ENCODE results near the gene FAM187B.
A peak's percentile ranks its signal among the peaks of the same experiment; 100 is the strongest.
"Not testable (repeated sequence)": the region's sequence is repeated elsewhere in the genome, so short reads cannot be mapped to it uniquely, and the experiment has no call there.

FAM187B gene

GRCh38 chr19:35223084-35223790 lies 5.3 kb downstream of the FAM187B start:
- TF ChIP-seq Cebpa-rat (IDR thresholded peaks at IDR 0.05): no peak
- Histone ChIP-seq H4K20me1 (no peaks in the 10 kb centered on the region), H3K4me1 (peaks cover 47% of the 10 kb centered on the region), H3K4me2 (peak overlapping the region; percentile 52; the same call in 1 of the 2 replicates), H3K9me3 (peaks cover 17% of the 10 kb centered on the region; the same call in 1 of the 2 replicates), H3K27me3 (no peaks in the 10 kb centered on the region), H3K4me3 (no peak overlapping the region), H3K36me3 (no peaks in the 10 kb centered on the region), H3K27ac (peak overlapping the region; percentile 54; the same call in 1 of the 2 replicates), H3K9ac (no peak overlapping the region)

GRCh38 chr19:35222373-35223015 lies 6.0 kb downstream of the FAM187B start:
- H3K27me3 ChIP-seq: no peaks in the 10 kb centered on the region
- peaks cover 49% of the 10 kb centered on the region for H3K4me1 ChIP-seq
- H4K20me1 ChIP-seq: no peaks in the 10 kb centered on the region
- no peak overlapping the region for H3K4me3 ChIP-seq
- H3K27ac ChIP-seq: peak overlapping the region; percentile 54; the same call in 1 of the 2 replicates
- H3K9ac ChIP-seq: no peak overlapping the region
- peak overlapping the region; percentile 52 for H3K4me2 ChIP-seq
- peaks cover 20% of the 10 kb centered on the region; the same call in 1 of the 2 replicates for H3K9me3 ChIP-seq
- no peaks in the 10 kb centered on the region for H3K36me3 ChIP-seq
- TF ChIP-seq Cebpa-rat (IDR thresholded peaks at IDR 0.05): no peak

GRCh38 chr19:35220973-35221590 lies 7.5 kb downstream of the FAM187B start:
- not testable (repeated sequence) for H3K27ac ChIP-seq, H3K9ac ChIP-seq, H4K20me1 ChIP-seq, H3K27me3 ChIP-seq, H3K36me3 ChIP-seq, H3K4me2 ChIP-seq, H3K4me3 ChIP-seq
- peaks cover 61% of the 10 kb centered on the region for H3K4me1 ChIP-seq
- H3K9me3 ChIP-seq: peaks cover 24% of the 10 kb centered on the region

- Histone ChIP-seq H3K36me3 (no peaks in the 10 kb centered on the region), H3K27ac (no peak overlapping the region), H3K4me2 (no peak overlapping the region), H3K9me3 (peaks cover 24% of the 10 kb centered on the region), H4K20me1 (no peaks in the 10 kb centered on the region), H3K4me1 (peaks cover 61% of the 10 kb centered on the region), H3K9ac (no peak overlapping the region), H3K27me3 (no peaks in the 10 kb centered on the region), H3K4me3 (no peak overlapping the region)
- no peak for TF ChIP-seq Cebpa-rat (IDR thresholded peaks at IDR 0.05)
These were observed 8.1 kb downstream of the FAM187B start for GRCh38 chr19:35220315-35220921.

GRCh38 chr19:35219008-35219407 lies 9.5 kb downstream of the FAM187B start:
- peaks cover 61% of the 10 kb centered on the region for H3K4me1 ChIP-seq
- H3K9ac ChIP-seq: no peak overlapping the region
- no peak for TF ChIP-seq Cebpa-rat (IDR thresholded peaks at IDR 0.05)
- H3K27ac ChIP-seq: no peak overlapping the region
- H3K27me3 ChIP-seq: no peaks in the 10 kb centered on the region
- no peak overlapping the region for H3K4me2 ChIP-seq
- peaks cover 24% of the 10 kb centered on the region for H3K9me3 ChIP-seq
- no peaks in the 10 kb centered on the region for H4K20me1 ChIP-seq
- no peaks in the 10 kb centered on the region for H3K36me3 ChIP-seq
- H3K4me3 ChIP-seq: no peak overlapping the region

- TF ChIP-seq Cebpa-rat (IDR thresholded peaks at IDR 0.05): no peak
- H3K4me2 ChIP-seq: no peak overlapping the region
These were observed 10.9 kb downstream of the FAM187B start for GRCh38 chr19:35217649-35217990.

GRCh38 chr19:35216833-35217648 lies 11.5 kb downstream of the FAM187B start:
- Histone ChIP-seq H3K4me2 (0 out of 2 replicates have a peak overlapping the region, but pooled peaks have one; percentile 12), H3K36me3 (no peaks in the 10 kb centered on the region), H3K27me3 (no peaks in the 10 kb centered on the region), H3K27ac (peak overlapping the region; percentile 19; the same call in 1 of the 2 replicates), H3K4me3 (no peak overlapping the region), H3K9me3 (peaks cover 13% of the 10 kb centered on the region), H3K4me1 (peaks cover 61% of the 10 kb centered on the region), H3K9ac (no peak overlapping the region), H4K20me1 (no peaks in the 10 kb centered on the region)
- no peak for TF ChIP-seq Cebpa-rat (IDR thresholded peaks at IDR 0.05)

More at GRCh38 chr19:35217649-35217990, 10.9 kb downstream of the FAM187B start:
- no peaks in the 10 kb centered on the region for H3K27me3 ChIP-seq
- no peaks in the 10 kb centered on the region for H3K36me3 ChIP-seq
- peaks cover 61% of the 10 kb centered on the region for H3K4me1 ChIP-seq
- peaks cover 15% of the 10 kb centered on the region for H3K9me3 ChIP-seq
- H3K4me3 ChIP-seq: no peak overlapping the region
- no peak overlapping the region for H3K9ac ChIP-seq
- no peak overlapping the region for H3K27ac ChIP-seq
- no peaks in the 10 kb centered on the region for H4K20me1 ChIP-seq

GRCh38 chr19:35216016-35216832 lies 12.3 kb downstream of the FAM187B start:
- peaks cover 65% of the 10 kb centered on the region for H3K4me1 ChIP-seq

More at GRCh38 chr19:35216016-35216832, 12.3 kb downstream of the FAM187B start:
- no peaks in the 10 kb centered on the region for H4K20me1 ChIP-seq
- H3K36me3 ChIP-seq: no peaks in the 10 kb centered on the region
- no peak for TF ChIP-seq Cebpa-rat (IDR thresholded peaks at IDR 0.05)
- H3K9ac ChIP-seq: no peak overlapping the region
- peak overlapping the region; percentile 94 for H3K4me2 ChIP-seq
- H3K9me3 ChIP-seq: peaks cover 13% of the 10 kb centered on the region
- no peak overlapping the region for H3K4me3 ChIP-seq
- no peaks in the 10 kb centered on the region for H3K27me3 ChIP-seq
- H3K27ac ChIP-seq: peak overlapping the region; percentile 19; the same call in 1 of the 2 replicates
